MM.1S (cell line): ENCODE results near the gene CMTM4.

Experiments used
- DNase-seq: peaks from one replicate; pipeline ENCODE4 v3.0.0-alpha.2; 2015
- H2AFZ ChIP-seq: fragments of 300-600 bp; sonication (generic); 2 replicates; pipeline ENCODE4 v1.6.0; 2016; ENCODE audit warnings: antibody characterized with exemption, low read length
- H3F3A ChIP-seq: fragments of 300-600 bp; sonication (generic); 2 replicates; pipeline ENCODE4 v1.6.1; 2016; ENCODE audit warnings: mild to moderate bottlenecking, antibody characterized with exemption, low read length, moderate library complexity, mixed read lengths; ENCODE audit not compliant: insufficient read depth
- H3K27ac ChIP-seq: fragments of 300-600 bp; sonication (generic); 2 replicates; pipeline ENCODE4 v1.5.1; 2016; ENCODE audit warnings: mild to moderate bottlenecking, low read length
- H3K27me3 ChIP-seq: fragments of 300-600 bp; sonication (generic); replicated peaks from 2 replicates; pipeline ENCODE4 v1.6.0; 2016; ENCODE audit warnings: low read length; ENCODE audit not compliant: insufficient read depth
- H3K36me3 ChIP-seq: fragments of 300-600 bp; sonication (generic); replicated peaks from 2 replicates; pipeline ENCODE4 v1.6.1; 2016; ENCODE audit warnings: mild to moderate bottlenecking, low read length, mixed read lengths; ENCODE audit not compliant: insufficient read depth
- H3K4me1 ChIP-seq: fragments of 300-600 bp; sonication (generic); 2 replicates; pipeline ENCODE4 v1.6.1; 2016; ENCODE audit warnings: low read length, mixed read lengths
- H3K4me2 ChIP-seq: fragments of 300-600 bp; sonication (generic); 2 replicates; pipeline ENCODE4 v1.6.0; 2016; ENCODE audit warnings: low read depth, low read length
- H3K4me3 ChIP-seq: fragments of 300-600 bp; sonication (generic); 2 replicates; pipeline ENCODE4 v1.5.1; 2016; ENCODE audit warnings: low read length, mixed read lengths
- H3K79me2 ChIP-seq: fragments of 300-600 bp; sonication (generic); 2 replicates; pipeline ENCODE4 v1.6.1; 2016; ENCODE audit warnings: mixed run types, low read length, mixed read lengths
- H3K9ac ChIP-seq: fragments of 300-600 bp; sonication (generic); 2 replicates; pipeline ENCODE4 v1.6.1; 2016; ENCODE audit warnings: low read length, mixed read lengths
- H3K9me2 ChIP-seq: fragments of 300-600 bp; sonication (generic); replicated peaks from 2 replicates; pipeline ENCODE4 v1.6.1; 2016; ENCODE audit warnings: mild to moderate bottlenecking, low read length, mixed read lengths; ENCODE audit not compliant: insufficient read depth
- H3K9me3 ChIP-seq: fragments of 300-600 bp; sonication (generic); replicated peaks from 2 replicates; pipeline ENCODE4 v1.6.1; 2016; ENCODE audit warnings: mild to moderate bottlenecking, low read length, mixed read lengths; ENCODE audit not compliant: insufficient read depth
- H4K20me1 ChIP-seq: fragments of 300-600 bp; sonication (generic); 2 replicates; pipeline ENCODE4 v1.6.1; 2016; ENCODE audit warnings: mild to moderate bottlenecking, low read length, moderate library complexity, mixed read lengths; ENCODE audit not compliant: insufficient read depth
- EZH2 ChIP-seq: fragments of 300-600 bp; sonication (generic); optimal IDR thresholded peaks from 2 replicates; pipeline ENCODE3; 2017; ENCODE audit warnings: low read depth, mild to moderate bottlenecking, antibody characterized with exemption, low read length, mixed read lengths
- EZH2phosphoT487 ChIP-seq: fragments of 300-600 bp; sonication (generic); IDR thresholded peaks from 2 replicates; pipeline ENCODE4 v1.6.1; 2018; ENCODE audit warnings: antibody characterized with exemption, low read length
- TF ChIP-seq, protein P1 (sequence below): fragments of 300-600 bp; sonication (generic); IDR thresholded peaks from 2 replicates; pipeline ENCODE4 v1.5.1; 2016; ENCODE audit warnings: antibody characterized with exemption, low read length, mixed read lengths

CMTM4 gene

GRCh38 chr16:66641387-66641786, 55.2 kb downstream of the CMTM4 start:
- DNase-seq: no peak
- H3K9me3 ChIP-seq: no peaks in the 10 kb centered on the region
- H3K4me2 ChIP-seq: no peak overlapping the region
- H3K27ac ChIP-seq: no peak overlapping the region
- TF ChIP-seq EZH2phosphoT487 (no peak), EZH2 (no peak)
- TF ChIP-seq, protein P1, sequence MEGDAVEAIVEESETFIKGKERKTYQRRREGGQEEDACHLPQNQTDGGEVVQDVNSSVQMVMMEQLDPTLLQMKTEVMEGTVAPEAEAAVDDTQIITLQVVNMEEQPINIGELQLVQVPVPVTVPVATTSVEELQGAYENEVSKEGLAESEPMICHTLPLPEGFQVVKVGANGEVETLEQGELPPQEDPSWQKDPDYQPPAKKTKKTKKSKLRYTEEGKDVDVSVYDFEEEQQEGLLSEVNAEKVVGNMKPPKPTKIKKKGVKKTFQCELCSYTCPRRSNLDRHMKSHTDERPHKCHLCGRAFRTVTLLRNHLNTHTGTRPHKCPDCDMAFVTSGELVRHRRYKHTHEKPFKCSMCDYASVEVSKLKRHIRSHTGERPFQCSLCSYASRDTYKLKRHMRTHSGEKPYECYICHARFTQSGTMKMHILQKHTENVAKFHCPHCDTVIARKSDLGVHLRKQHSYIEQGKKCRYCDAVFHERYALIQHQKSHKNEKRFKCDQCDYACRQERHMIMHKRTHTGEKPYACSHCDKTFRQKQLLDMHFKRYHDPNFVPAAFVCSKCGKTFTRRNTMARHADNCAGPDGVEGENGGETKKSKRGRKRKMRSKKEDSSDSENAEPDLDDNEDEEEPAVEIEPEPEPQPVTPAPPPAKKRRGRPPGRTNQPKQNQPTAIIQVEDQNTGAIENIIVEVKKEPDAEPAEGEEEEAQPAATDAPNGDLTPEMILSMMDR: no peak
- H3K36me3 ChIP-seq: no peaks in the 10 kb centered on the region
- no peaks in the 10 kb centered on the region for H3F3A ChIP-seq
- H4K20me1 ChIP-seq: no peaks in the 10 kb centered on the region
- H3K4me3 ChIP-seq: no peak overlapping the region
- no peak overlapping the region for H3K9ac ChIP-seq
- H3K79me2 ChIP-seq: no peaks in the 10 kb centered on the region
- no peaks in the 10 kb centered on the region for H3K27me3 ChIP-seq
- H3K4me1 ChIP-seq: no peaks in the 10 kb centered on the region
- H3K9me2 ChIP-seq: no peaks in the 10 kb centered on the region
- H2AFZ ChIP-seq: no peak overlapping the region

GRCh38 chr16:66640724-66641314, 55.7 kb downstream of the CMTM4 start:
- Histone ChIP-seq H3K27me3 (no peaks in the 10 kb centered on the region), H3K36me3 (no peaks in the 10 kb centered on the region), H3K4me3 (no peak overlapping the region), H2AFZ (no peak overlapping the region), H3K4me2 (no peak overlapping the region), H3K79me2 (no peaks in the 10 kb centered on the region), H3K27ac (no peak overlapping the region), H3K9ac (no peak overlapping the region), H3K9me3 (no peaks in the 10 kb centered on the region), H4K20me1 (no peaks in the 10 kb centered on the region), H3F3A (no peaks in the 10 kb centered on the region), H3K9me2 (no peaks in the 10 kb centered on the region), H3K4me1 (no peaks in the 10 kb centered on the region)
- TF ChIP-seq EZH2 (no peak), EZH2phosphoT487 (no peak)
- TF ChIP-seq, protein P1: no peak
- DNase-seq: no peak

GRCh38 chr16:66639091-66639885, 57.3 kb downstream of the CMTM4 start:
- Histone ChIP-seq H3K9ac (no peak overlapping the region), H3K27me3 (no peaks in the 10 kb centered on the region), H3K9me3 (no peaks in the 10 kb centered on the region), H3K4me1 (no peaks in the 10 kb centered on the region), H3K9me2 (no peaks in the 10 kb centered on the region), H3K79me2 (no peaks in the 10 kb centered on the region), H3K36me3 (no peaks in the 10 kb centered on the region), H2AFZ (no peak overlapping the region), H3K27ac (no peak overlapping the region), H4K20me1 (no peaks in the 10 kb centered on the region), H3K4me2 (no peak overlapping the region), H3F3A (no peaks in the 10 kb centered on the region), H3K4me3 (no peak overlapping the region)
- TF ChIP-seq EZH2phosphoT487 (no peak), EZH2 (no peak)
- TF ChIP-seq, protein P1: no peak
- no peak for DNase-seq
